GM18519 (cell line): ENCODE data around the gene CDC42EP3.

ENCODE experiments used
- ATAC-seq: cut with Tn5 transposase; IDR thresholded peaks from one replicate; pipeline ENCODE4 v1.9.1; 2021; ENCODE audit warnings: mild to moderate bottlenecking, moderate library complexity; ENCODE audit not compliant: unreplicated experiment, low FRiP score

CDC42EP3 gene

GRCh38 chr2:37656512-37657423 is 14.7 kb downstream of the CDC42EP3 start:
- ATAC-seq, result no peak

DNA sequence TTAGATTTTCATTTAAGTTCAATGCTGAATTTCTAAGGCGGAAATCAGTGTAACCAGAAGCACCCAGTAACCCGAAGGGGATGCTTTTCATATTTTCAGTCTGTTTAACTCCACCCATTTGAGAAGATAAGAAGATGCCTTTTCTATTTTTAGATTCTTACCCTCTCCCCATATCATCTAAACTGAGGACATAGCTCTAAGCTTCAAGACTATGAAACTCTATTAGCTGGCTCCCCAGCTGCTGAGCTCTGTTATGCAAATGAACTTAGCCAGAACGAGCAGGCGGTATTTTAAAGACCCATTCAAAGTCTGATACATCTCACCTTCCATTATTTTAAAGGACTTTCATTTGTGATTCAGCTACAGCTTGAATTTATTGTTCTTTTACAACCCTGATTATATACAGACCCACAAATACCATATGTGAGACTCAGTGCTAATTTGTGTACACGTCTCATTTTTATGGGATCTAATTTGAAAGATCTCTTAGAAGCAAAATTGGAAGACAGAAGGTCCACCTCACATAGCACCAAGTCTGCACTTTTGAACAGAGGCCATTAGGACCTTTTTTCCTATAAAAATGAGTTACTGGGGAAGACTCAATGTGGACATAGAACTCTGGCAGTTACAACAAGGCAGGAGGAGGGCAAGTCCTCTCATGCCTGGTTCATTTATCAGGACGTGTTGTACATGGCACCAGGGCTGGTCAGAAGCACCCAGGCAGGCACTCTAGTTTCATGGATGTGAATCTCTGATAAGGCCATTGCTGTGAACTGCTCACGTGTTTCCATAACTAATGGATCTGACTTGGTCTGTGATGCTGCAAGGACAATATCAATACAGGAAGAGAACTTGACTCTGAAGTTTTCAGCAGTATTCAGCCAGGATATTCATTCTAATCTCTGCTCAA is 16.3 kb downstream of the CDC42EP3 start:
- peak; percentile 77 for ATAC-seq

GRCh38 chr2:37654419-37654818 is 17.0 kb downstream of the CDC42EP3 start:
- no peak for ATAC-seq

- ATAC-seq, result peak; percentile 28
Observed at GRCh38 chr2:37653805-37654378, 17.6 kb downstream of the CDC42EP3 start.

DNA sequence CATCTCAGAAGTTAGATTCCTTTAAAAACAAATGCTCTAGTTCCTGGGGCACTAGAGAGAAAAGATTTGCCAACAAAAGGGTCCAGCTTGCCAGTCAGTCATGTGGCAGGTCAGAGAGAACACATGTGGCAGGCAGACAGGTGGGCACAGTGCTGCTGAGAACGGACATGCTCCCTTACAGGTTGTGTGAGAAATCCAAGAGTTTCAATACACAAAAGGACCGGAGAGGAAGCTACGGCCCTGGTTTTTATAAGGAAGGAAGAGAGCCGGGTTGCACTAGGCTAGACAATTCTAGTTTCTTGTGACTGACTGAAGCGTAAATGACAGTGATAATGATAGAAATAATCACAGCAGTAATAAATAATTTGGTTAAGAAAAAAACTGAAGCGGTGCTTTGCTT is 18.3 kb downstream of the CDC42EP3 start:
- no peak for ATAC-seq

DNA sequence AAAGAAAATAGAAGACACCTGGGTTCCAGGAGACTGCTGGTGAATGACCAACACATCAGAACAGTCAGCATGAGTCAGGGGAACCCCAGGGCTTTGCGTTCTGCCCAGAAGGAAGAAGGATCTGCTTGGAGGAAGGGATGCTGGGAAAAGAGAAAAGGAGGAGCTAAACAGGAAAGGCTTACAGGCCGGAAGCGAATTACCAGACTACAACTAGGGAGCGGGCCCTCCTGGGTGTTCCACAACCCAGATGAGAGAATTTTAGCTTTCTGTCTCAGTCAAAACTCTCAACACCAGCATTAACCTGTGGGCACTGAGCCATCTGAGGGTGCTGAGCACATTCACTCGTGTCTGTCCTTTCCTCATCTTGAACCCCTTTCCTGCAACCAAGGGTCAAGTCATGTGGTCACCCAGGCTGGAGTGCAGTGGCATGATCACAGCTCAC is 19.2 kb downstream of the CDC42EP3 start:
- no peak for ATAC-seq

GRCh38 chr2:37650548-37651093 is 20.8 kb downstream of the CDC42EP3 start:
- ATAC-seq, result no peak

DNA sequence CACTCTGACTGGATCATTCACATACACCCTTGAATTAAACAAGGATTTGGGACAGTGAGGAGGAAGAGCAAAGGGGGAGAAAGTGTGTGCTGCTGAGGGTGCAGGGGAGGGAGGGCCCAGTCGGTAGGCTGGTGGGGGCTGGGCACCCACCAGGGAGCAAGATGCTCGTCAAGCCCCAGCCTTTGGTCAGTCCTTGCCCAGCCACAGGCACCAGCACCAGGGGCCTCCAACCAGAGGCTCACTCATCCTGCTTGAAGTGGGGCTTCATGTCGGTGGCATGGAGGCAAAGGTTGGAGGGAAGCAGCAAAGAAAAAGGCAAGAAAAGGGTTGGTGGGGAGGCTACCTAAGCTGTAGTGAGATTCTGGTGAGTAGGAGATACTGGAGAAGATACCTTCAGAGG is 21.9 kb downstream of the CDC42EP3 start:
- no peak for ATAC-seq

DNA sequence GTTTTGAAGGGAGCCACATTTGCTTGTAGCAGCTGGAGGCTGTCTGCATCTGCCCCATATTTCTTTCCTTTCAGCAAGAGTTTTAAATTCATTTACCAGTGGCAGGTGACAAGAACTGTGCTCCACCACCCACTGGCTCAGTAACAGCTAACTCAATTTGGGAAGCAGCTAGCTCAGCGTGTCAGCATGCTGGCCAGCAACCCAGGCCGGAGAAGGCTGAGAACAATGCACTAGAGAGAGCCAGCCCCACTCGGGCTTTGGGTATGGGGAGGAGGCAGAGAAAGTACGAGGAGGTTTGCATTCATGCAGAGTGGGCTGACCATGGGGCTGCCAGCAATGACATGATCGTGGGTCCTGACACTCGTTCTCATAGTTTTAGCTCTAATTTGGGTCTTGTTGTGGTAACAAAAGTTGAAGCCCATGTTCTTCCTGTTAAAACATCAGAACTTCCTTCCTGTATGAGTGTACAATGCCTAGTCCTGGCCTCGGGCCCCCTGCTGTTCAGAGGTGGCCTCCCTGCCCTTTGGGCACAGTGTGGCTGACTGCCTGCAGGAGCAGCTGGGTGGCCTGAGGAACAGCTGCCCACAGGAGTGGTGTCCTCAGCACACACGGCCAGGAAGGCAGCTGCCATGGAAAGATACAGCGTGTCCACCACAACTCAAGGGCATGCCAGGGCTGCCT is 23.0 kb downstream of the CDC42EP3 start:
- ATAC-seq, result no peak

GRCh38 chr2:37647971-37648330 is 23.5 kb downstream of the CDC42EP3 start:
- no peak for ATAC-seq

DNA sequence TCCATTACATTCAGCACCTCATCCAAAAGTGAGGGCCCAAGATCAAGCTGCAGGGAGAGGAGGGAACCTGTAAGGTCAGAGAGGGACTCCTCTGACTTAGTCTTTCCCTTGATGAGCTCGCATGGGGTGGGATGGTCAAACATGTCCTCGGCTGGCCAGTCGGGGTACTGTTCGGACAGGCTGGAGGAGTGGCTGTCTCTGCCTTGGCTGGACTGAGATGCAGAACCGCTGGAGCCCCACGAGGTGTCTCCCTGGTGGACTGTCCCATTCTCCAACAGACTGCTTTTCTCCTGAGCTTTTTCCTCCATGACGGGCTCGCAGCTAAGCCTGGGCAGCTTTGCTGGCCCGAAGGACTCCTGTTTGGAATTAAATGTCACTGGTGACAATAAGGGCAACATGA is 25.6 kb downstream of the CDC42EP3 start:
- ATAC-seq, result no peak

DNA sequence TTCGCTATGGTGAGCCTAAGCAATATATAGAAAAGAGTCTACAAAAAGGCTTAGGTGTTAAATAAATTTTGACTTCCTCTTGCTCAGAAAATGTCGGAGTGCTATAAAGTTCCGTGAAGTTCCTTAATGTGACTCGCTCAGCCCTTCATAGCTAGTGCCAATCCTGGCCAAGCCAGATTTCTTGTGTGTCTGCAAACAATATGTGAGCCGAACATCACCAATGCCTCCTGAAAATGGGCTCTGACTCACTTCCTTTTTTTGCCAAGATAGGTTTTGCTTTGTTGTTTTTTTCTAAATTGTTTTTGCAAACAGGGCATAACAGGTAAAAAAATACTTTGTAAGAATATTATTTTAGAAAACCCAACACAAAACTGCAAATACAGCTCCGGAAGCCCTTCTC is 26.1 kb downstream of the CDC42EP3 start:
- no peak for ATAC-seq

GRCh38 chr2:37644191-37644590 is 27.3 kb downstream of the CDC42EP3 start:
- no peak for ATAC-seq

- no peak for ATAC-seq
Observed at GRCh38 chr2:37643730-37644078, 27.7 kb downstream of the CDC42EP3 start.

DNA sequence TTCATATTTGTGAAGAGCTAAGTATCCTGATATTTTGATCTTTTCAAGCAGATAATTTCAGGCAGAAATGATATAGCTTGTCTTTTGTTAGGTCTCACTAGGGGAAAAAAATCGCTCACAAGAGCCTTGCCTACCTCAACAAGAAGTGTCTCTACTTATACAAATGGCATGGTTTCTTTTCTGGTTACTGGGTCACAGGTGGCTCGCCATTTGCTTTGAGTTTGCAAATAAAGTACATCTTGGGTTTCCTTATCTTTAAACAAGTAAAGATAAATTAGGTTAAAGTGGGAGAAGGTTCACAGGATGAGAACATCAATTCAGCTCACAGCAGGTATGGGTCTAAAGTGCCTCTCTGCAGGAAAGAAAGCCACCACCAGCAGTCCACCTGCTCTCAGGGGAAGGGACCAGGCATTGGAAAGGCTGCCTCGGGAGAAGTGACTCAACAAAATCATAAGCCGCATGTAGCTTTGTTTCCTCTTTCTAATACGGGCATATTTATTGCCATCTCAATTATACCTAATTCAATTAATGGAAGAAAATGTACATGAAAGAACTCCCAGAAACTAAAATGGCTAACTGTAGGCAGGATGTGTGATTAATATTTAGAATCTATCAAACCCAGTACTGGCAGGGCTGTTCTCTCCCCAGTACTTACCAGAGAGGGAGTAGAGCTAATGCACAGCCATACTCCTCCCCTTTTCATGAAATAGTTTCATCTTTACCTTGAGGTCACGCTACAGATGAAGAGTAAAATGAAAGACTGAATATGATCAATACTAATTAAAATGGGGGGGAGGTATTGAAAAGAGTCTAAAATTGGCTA is 28.3 kb downstream of the CDC42EP3 start:
- ATAC-seq, result no peak

DNA sequence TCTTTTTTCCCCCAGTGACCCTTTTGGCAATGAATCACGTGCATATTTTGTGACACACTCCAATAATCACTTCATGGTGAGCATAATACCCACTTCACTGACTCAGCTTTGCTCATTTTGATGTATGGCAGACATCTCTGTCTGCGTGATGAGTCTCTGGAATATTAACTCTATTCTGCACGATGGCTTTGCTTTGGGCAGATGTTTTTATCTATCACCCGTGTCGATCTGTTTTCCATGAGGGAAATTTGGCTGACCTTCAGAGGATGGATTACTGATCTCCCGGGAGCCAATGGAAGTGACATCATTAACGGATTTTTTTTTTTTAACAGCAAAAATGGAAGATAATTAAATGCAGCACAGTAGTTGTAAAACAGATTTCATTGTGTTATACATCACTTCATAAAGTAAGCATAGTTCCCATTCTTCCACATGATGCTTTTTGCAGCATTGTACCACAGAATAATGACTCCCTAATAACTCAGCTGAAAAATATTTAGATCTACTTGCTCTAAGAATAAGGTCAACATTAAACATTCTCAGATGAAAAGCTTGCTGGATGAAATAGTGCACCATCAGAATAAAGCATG is 29.8 kb downstream of the CDC42EP3 start:
- no peak for ATAC-seq

GRCh38 chr2:37639631-37640030 is 31.8 kb downstream of the CDC42EP3 start:
- ATAC-seq, result no peak

DNA sequence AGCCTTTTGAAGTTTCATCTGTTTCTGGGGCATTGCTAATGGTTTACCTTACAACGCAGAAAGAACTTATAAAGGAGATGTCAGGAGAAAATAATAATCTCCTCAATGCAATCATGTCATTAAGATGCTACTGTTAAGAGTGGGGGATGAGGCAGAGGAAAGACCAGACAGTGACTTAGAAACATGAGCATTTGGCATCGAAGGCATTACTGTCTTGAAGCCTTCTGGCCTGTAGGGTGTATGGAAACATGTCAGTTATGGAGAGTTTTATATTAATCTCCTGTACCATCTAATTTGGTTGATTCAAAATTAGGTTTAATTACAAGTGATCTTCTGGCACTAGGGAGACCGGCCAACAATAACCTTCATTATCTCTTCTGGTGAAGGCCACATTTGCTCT is 32.5 kb downstream of the CDC42EP3 start:
- no peak for ATAC-seq

GRCh38 chr2:37637985-37638384 is 33.5 kb downstream of the CDC42EP3 start:
- no peak for ATAC-seq
